ENCODE results near the gene MRRF. TPM values are rescaled to one million over a fixed set of nuclear protein-coding genes. Genes with fewer than 3 reads are reported as not detected.

The MRRF gene
- polyA plus RNA-seq, 10 donors, result 21.6 to 40.8 (median 27.7) TPM

DNA sequence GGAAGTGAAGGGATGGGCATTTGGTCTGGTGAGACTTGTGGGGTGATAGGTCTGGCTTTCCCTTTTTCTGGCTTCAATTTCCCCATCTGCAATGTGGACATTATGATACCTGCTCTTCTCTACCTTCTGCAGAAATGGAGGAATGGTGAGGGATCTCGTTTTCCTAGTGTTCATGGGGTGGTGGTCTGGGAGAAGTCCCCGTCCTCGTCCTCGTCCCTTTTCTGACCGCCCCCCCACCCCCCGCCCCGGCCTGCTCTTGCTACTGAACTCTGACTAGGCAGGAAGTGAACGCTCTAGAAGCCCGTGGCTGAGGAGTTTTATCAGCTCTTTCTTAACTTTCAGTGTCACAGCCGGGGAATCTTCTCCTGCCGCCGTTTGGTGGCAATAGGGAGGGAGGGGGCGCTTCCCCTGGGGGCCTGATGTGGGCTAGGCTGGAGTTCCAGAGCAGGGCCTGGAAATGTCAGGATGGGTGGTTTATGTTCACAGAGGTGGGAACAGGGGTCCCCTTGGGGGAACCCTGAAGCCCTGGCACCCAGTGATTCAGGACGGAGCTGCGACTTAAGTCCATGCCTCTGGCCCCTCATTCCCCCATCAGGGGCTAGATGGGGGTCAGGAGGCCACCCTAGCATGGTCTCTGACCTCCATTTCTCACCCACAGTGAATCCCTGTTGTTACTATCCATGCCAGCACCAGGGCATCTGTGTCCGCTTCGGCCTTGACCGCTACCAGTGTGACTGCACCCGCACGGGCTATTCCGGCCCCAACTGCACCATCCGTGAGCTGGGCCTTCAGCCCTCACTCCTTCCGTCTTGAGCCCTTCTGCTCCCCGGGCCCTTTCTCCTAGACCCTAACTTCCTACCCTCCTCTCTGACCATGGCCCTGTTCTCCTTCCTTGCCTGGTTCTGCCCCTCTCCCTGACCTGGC, 112.8 kb downstream of the MRRF start:
- no peak for DNase-seq

DNA sequence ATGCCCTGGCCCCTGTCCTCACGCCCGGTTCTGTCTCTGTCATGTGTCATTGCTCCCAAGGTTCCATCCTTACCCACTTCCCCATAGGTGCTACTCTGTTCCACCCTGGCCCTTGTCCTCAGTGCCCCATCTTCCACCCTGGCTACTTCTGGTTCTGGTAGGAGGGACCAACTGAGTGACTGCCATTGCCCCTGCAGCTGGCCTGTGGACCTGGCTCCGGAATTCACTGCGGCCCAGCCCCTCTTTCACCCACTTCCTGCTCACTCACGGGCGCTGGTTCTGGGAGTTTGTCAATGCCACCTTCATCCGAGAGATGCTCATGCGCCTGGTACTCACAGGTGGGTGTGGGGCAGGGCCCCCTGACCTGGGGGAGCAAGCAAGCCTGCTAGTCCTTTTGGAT, 113.6 kb downstream of the MRRF start:
- no peak for DNase-seq

DNA sequence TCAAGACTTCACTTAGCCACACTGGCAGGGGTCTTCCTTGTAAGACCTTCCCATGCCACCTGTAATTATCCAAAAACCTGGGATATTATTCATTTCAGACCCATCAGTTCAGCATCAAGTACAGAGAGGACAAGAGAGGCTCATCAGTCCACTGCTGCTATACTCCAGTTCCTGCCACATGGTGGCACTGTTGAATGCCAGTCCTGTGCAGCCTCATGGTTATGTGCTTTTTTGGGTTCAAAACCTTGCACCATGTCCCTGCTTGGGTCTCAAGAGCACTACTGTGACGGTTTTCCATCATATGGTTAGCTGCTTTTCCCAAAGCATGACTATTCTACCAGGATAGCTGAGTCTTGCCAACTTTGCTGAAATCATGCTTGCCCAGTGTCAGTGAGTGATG, 114.7 kb downstream of the MRRF start:
- DNase-seq, result no peak

DNA sequence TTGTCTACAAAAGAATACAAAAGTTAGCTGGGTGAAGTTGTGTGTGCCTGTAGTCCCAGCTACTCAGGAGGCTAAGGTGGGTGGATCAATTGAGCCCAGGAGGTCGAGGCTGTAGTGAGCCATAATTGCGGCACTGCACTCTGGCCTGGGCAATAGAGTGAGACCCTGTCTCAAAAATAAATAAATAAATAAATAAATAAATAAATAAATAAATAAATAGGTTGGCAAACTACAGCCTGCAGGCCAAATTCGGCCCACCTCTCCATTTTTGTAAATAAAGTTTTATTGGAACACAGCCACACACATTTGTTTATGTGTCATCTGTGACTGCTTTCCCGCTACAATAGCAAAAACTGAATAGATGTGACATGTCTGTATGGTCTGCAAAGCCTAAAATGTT, 115.6 kb downstream of the MRRF start:
- DNase-seq, result no peak

Other genes starting within 250 kb of the MRRF start
- gene TTLL11, start 171.6 kb upstream of the MRRF start, polyA plus RNA-seq (ENCODE audit: insufficient read length in 10 of 10), result 10 to 100 TPM; 13.3 to 32.0 (median 23.8) TPM
- gene NDUFA8, start 105.1 kb upstream of the MRRF start, polyA plus RNA-seq (ENCODE audit: insufficient read length in 10 of 10), result 10 to 100 TPM; 52.3 to 67.7 (median 56.4) TPM
- gene MORN5, start 105.0 kb upstream of the MRRF start, polyA plus RNA-seq (ENCODE audit: insufficient read length in 10 of 10), result under 1 TPM in 4 of 10 donors, not detected in 6; 0.26 to 0.45 (median 0.37) TPM
- gene LHX6, start 35.9 kb upstream of the MRRF start, polyA plus RNA-seq (ENCODE audit: insufficient read length in 10 of 10), result 1 to 10 TPM; 3.3 to 6.8 (median 4.7) TPM
- 10 to 100 TPM; 23.2 to 37.0 (median 29.3) TPM for gene RBM18, start within 50 bp of the MRRF start, polyA plus RNA-seq (ENCODE audit: insufficient read length in 10 of 10)
- gene PTGS1, start 106.1 kb downstream of the MRRF start, polyA plus RNA-seq (ENCODE audit: insufficient read length in 10 of 10), result 10 to 100 TPM in 1 of 10 donors, 1 to 10 TPM in 9; 2.9 to 14.3 (median 5.5) TPM
- gene OR1J1, start 213.0 kb downstream of the MRRF start, polyA plus RNA-seq (ENCODE audit: insufficient read length in 10 of 10), result not detected
- not detected for gene OR1J2, start 245.9 kb downstream of the MRRF start, polyA plus RNA-seq (ENCODE audit: insufficient read length in 10 of 10)